ENCODE results near the gene JAM3.
"Not testable (repeated sequence)": the region's sequence is repeated elsewhere in the genome, so short reads cannot be mapped to it uniquely, and the experiment has no call there.

Gene JAM3

GRCh38 chr11:134149371-134149770 lies 80.5 kb downstream of the JAM3 start:
- no peak for DNase-seq

DNA sequence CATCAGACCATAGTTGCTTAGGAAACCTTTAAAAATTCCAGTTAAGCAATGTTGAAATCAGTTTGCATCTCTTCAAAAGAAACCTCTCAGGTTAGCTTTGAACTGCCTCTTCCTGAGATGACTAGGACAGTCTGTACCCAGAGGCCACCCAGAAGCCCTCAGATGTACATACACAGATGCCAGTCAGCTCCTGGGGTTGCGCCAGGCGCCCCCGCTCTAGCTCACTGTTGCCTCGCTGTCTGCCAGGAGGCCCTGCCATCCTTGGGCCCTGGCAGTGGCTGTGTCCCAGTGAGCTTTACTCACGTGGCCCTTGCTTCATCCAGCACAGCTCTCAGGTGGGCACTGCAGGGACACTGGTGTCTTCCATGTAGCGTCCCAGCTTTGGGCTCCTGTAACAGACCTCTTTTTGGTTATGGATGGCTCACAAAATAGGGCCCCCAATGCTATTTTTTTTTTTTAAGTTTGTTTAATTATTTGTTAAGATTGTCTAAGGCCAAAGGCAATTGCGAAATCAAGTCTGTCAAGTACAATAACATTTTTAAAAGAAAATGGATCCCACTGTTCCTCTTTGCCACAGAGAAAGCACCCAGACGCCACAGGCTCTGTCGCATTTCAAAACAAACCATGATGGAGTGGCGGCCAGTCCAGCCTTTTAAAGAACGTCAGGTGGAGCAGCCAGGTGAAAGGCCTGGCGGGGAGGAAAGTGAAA lies 81.5 kb downstream of the JAM3 start:
- no peak for DNase-seq

DNA sequence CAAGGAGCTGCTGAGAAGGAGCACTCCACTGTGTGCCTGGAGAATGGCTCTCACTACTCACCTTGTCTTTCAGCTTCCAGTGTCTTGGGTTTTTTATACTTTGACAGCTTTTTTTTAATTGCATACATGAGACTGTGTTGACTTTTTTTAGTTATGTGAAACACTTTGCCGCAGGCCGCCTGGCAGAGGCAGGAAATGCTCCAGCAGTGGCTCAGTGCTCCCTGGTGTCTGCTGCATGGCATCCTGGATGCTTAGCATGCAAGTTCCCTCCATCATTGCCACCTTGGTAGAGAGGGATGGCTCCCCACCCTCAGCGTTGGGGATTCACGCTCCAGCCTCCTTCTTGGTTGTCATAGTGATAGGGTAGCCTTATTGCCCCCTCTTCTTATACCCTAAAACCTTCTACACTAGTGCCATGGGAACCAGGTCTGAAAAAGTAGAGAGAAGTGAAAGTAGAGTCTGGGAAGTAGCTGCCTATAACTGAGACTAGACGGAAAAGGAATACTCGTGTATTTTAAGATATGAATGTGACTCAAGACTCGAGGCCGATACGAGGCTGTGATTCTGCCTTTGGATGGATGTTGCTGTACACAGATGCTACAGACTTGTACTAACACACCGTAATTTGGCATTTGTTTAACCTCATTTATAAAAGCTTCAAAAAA lies 82.3 kb downstream of the JAM3 start:
- no peak for DNase-seq

- DNase-seq, result no peak
These were observed 83.8 kb downstream of the JAM3 start for GRCh38 chr11:134152696-134153095.

DNA sequence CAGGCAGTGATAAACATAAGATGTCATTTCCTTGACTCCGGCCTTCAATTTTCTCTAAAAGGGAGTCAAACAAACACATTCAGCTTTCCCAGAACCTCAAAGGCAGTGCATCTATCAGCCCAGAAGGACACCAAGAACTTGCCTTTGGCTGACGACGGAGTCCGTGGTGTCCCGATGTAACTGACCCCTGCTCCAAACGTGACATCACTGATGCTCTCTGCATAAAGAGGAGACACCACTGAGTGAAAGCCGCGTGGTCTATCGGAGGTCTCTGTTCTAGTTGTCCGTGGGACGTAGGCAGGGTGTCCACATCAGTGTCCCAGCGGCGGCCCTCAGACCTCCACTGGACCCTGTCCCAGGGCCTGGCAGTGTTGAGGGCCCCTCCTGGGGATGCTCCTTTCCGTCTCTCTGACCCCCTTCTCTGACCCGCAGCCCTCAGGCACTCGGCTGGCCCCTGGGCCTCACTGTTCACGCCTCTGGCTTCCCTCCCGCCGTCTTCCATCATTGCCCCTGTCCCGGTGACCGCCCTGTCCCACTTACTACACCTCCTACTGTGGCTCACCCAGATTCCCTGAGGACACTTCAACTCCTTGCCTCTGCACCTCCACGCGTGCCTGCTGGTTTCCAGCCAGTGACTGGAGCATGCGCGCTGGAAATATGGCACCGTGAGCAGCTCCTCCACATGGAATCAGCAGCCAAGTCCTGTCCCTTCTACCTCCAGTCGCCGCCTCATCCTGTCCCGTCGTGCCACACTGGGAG lies 84.5 kb downstream of the JAM3 start:
- no peak for DNase-seq

GRCh38 chr11:134154441-134154840 lies 85.6 kb downstream of the JAM3 start:
- DNase-seq, result no peak

DNA sequence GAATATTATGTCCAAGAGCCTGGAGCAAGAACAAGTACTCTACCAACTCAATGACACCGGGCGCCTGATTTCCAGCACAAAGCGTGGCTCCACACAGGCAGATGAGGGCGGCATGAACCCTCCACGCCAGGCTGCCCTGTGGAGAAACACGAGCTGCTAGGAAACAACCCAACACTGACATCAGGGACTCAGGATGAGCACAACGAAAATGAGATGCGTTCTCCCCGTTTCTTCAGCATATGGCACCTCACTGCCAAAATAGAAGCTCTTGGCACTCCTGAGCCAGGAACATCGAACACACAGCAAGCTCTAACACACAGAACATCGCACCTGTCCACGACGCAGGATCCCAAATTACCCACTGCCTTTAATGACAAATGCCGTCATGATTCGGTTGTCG lies 86.6 kb downstream of the JAM3 start:
- no peak for DNase-seq

- DNase-seq, result no peak
These were observed 87.3 kb downstream of the JAM3 start for GRCh38 chr11:134155946-134156865.

GRCh38 chr11:134157451-134157850 lies 88.6 kb downstream of the JAM3 start:
- DNase-seq, result no peak

- DNase-seq, result no peak
These were observed 89.2 kb downstream of the JAM3 start for GRCh38 chr11:134158023-134158422.

- DNase-seq, result no peak
These were observed 90.8 kb downstream of the JAM3 start for GRCh38 chr11:134159652-134160051.

- DNase-seq, result no peak
These were observed 95.9 kb downstream of the JAM3 start for GRCh38 chr11:134164490-134165370.

- no peak for DNase-seq
These were observed 101.5 kb downstream of the JAM3 start for GRCh38 chr11:134170177-134170918.

DNA sequence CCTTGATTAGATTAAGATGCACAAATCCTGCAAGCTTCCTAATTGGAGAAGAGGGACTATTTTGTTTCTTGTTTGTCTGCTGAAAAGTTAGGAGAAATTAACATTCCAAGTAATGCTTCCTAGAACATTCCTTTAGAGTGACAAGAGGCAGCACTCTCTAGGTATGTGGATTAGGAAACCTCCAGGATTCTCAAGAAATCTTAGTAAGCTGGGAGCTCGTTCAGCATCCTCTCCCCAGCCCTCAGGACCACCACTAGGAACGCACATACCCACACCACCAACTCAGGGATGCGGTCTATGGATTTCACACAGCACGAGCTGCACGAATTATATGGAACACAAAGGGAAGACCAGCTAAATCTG lies 102.0 kb downstream of the JAM3 start:
- DNase-seq, result no peak

DNA sequence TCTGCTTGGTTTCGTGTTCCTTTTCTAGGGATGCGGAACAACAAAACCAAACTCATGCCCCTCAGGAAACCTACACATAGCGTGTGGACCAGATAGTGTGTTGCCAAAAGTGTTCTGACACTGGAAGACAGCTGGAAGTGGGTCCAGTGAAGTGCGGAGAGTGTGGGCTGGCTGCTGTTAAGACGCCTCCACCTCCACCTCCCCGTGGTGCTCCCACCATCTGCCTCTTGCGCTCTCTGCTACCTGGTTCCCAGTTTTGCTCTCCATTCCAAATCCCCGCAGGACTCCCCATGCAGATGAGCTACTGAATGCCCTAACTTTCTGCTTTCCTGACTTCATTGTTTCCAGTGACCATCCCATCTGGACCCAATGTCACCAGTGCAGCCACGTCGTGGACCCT lies 103.1 kb downstream of the JAM3 start:
- DNase-seq, result no peak

DNA sequence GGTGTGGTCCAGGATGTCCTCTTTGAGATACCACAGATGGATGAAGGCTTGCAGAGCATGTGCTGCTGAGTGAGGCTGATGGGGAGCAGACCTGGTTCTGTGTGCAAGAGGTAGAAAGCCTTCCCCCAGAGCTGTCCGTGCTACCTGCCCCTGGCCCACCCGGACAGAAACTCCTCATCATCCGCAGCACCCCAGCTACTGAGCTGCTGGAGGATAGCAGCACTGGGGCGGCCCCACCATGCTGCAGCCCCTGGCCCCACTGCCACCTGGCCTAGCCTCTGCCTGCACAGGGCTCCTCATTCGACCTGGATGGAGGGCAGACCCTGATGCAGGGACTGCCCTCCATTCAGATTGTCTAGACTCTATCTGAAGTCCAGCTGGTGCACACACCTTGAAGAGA lies 104.4 kb downstream of the JAM3 start:
- no peak for DNase-seq

GRCh38 chr11:134176284-134176683 lies 107.4 kb downstream of the JAM3 start:
- no peak for DNase-seq

DNA sequence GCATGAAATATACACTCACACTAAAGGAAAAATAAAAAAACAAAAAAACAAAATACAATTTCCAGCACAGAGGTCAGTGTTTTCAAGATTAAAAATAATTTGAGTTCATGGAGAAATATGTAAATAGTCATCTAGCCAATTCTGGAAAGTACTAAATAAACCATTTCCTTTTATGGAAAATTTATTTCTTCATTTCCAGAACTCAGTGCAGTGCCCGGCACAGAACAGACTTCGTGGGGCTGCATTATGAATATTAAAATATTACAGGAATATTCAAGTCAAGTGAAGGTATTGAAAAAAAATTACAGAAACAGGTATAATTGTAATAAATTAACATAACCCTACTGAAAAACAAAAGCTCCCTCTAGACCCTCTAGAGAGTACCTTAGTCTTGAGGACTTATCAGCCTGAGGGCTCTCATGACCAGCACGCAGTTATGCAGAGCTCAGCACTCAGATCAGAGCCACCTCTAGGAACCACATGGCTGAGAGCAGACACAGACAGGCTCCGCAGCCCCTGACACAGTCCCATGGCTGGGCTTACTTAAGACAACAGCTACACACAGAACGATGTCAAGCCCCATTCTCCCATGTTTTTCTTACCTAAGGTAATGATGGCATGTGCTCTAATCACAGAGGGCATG lies 109.3 kb downstream of the JAM3 start:
- no peak for DNase-seq

DNA sequence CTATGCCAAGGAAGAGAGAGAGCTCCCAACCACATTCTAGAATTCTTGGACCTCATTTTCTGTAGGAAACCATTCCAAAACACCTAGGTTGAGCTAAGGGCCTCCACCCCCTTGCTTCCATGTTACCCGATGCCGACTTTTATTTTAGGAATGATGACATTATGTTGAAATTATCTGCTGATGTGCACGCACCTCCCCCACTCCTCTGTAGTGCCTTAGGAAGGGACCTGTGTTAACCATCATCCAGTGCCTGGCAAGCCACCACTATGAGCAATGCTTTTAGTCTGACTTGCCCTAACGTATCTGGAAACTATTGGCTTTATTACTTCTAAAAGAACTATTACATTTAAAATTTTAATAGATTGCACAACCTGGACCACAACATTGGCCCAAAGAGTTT lies 112.8 kb downstream of the JAM3 start:
- no peak for DNase-seq

DNA sequence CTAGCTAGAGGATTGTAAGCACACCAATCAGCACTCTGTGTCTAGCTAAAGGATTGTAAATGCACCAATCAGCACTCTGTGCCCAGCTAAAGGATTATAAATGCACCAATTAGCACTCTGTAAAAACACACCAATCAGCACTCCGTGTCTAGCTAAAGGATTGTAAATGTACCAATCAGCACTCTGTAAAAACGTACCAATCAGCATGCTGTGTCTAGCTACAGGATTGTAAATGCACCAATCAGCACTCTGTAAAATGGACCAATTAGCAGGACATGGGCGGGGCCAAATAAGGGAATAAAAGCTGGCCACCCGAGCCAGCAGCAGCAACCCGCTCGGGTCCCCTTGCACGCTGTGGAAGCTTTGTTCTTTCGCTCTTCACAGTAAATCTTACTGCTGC lies 119.2 kb downstream of the JAM3 start:
- DNase-seq, result not testable (repeated sequence)

GRCh38 chr11:134196756-134197155 lies 127.9 kb downstream of the JAM3 start:
- DNase-seq, result no peak

Data from NCI-H187 (cell line).